ENCODE measurements around the gene SMIM36.

GRCh38 chr17:55456307-55457240, 54.7 kb downstream of the SMIM36 start:
- TF ChIP-seq CTCF (IDR thresholded peaks at IDR 0.05), result no peak
- no peak for TF ChIP-seq POLR2A (IDR thresholded peaks at IDR 0.05)
